ENCODE measurements around the gene FOXP1. TPM values are rescaled to one million over a fixed set of nuclear protein-coding genes. Genes with fewer than 3 reads are reported as not detected.

Gene FOXP1
- total RNA-seq, 2 donors from 2014 or later, result 59.7 to 65.4 TPM

- no peaks in the 10 kb centered on the region for H3K9me3 Mint-ChIP-seq
- H3K4me3 Mint-ChIP-seq, result no peak overlapping the region
- no peaks in the 10 kb centered on the region for H3K27me3 Mint-ChIP-seq
- ATAC-seq (peak; percentile 66 to 72), DNase-seq (ENCODE audit: low spot score) (no peak)
- H3K27ac Mint-ChIP-seq, result no peak overlapping the region
- no peaks in the 10 kb centered on the region for H3K36me3 Mint-ChIP-seq
- H3K4me1 Mint-ChIP-seq (ENCODE audit: low read depth in 2 of 2), result peaks cover 30 to 48% of the 10 kb centered on the region in 2 donors
Observed at GRCh38 chr3:71062952-71063772, 520.4 kb downstream of the FOXP1 start.

GRCh38 chr3:71062037-71062932 is 521.2 kb downstream of the FOXP1 start:
- Mint-ChIP-seq H3K27ac (no peak overlapping the region), H3K9me3 (no peaks in the 10 kb centered on the region), H3K4me3 (no peak overlapping the region), H3K36me3 (no peaks in the 10 kb centered on the region), H3K4me1 (ENCODE audit: low read depth in 2 of 2) (peaks cover 34 to 45% of the 10 kb centered on the region in 2 donors), H3K27me3 (no peaks in the 10 kb centered on the region)
- no peak for ATAC-seq
- DNase-seq (ENCODE audit: low spot score), result no peak

- ATAC-seq, result no peak
- peaks cover 29 to 43% of the 10 kb centered on the region in 2 donors for H3K4me1 Mint-ChIP-seq (ENCODE audit: low read depth in 2 of 2)
- no peak overlapping the region for H3K27ac Mint-ChIP-seq
- no peak overlapping the region for H3K4me3 Mint-ChIP-seq
- DNase-seq (ENCODE audit: low spot score), result no peak
- H3K27me3 Mint-ChIP-seq, result no peaks in the 10 kb centered on the region
- no peaks in the 10 kb centered on the region for H3K36me3 Mint-ChIP-seq
- no peaks in the 10 kb centered on the region for H3K9me3 Mint-ChIP-seq
Observed at GRCh38 chr3:71061581-71061980, 521.9 kb downstream of the FOXP1 start.

GRCh38 chr3:71061037-71061436 is 522.5 kb downstream of the FOXP1 start:
- no peaks in the 10 kb centered on the region for H3K27me3 Mint-ChIP-seq
- peaks cover 27 to 41% of the 10 kb centered on the region in 2 donors for H3K4me1 Mint-ChIP-seq (ENCODE audit: low read depth in 2 of 2)
- H3K36me3 Mint-ChIP-seq, result no peaks in the 10 kb centered on the region
- ATAC-seq, result no peak
- no peak overlapping the region for H3K4me3 Mint-ChIP-seq
- no peak overlapping the region for H3K27ac Mint-ChIP-seq
- DNase-seq (ENCODE audit: low spot score), result no peak
- no peaks in the 10 kb centered on the region for H3K9me3 Mint-ChIP-seq

- H3K4me3 Mint-ChIP-seq, result no peak overlapping the region
- H3K4me1 Mint-ChIP-seq (ENCODE audit: low read depth in 2 of 2), result peaks cover 23 to 40% of the 10 kb centered on the region in 2 donors
- DNase-seq (ENCODE audit: low spot score) (no peak), ATAC-seq (no peak)
- no peak overlapping the region for H3K27ac Mint-ChIP-seq
- no peaks in the 10 kb centered on the region for H3K36me3 Mint-ChIP-seq
- H3K9me3 Mint-ChIP-seq, result no peaks in the 10 kb centered on the region
- no peaks in the 10 kb centered on the region for H3K27me3 Mint-ChIP-seq
Observed at GRCh38 chr3:71060536-71060935, 523.0 kb downstream of the FOXP1 start.

GRCh38 chr3:71057526-71057894 is 526.0 kb downstream of the FOXP1 start:
- Mint-ChIP-seq H3K4me1 (ENCODE audit: low read depth in 2 of 2) (peaks cover 49 to 54% of the 10 kb centered on the region in 2 donors), H3K27ac (peak overlapping the region; percentile 70 to 76), H3K9me3 (no peaks in the 10 kb centered on the region), H3K4me3 (peak overlapping the region; percentile 58), H3K36me3 (no peaks in the 10 kb centered on the region), H3K27me3 (no peaks in the 10 kb centered on the region)
- peak in 1 of 2 donors; percentile 67 for ATAC-seq
- DNase-seq (ENCODE audit: low spot score), result no peak

GRCh38 chr3:71056327-71056726 is 527.2 kb downstream of the FOXP1 start:
- H3K27me3 Mint-ChIP-seq, result no peaks in the 10 kb centered on the region
- DNase-seq (ENCODE audit: low spot score) (no peak), ATAC-seq (no peak)
- H3K4me3 Mint-ChIP-seq, result no peak overlapping the region
- peak overlapping the region; percentile 70 to 76 for H3K27ac Mint-ChIP-seq
- H3K9me3 Mint-ChIP-seq, result no peaks in the 10 kb centered on the region
- peaks cover 6% of the 10 kb centered on the region for H3K36me3 Mint-ChIP-seq
- peaks cover 44 to 58% of the 10 kb centered on the region in 2 donors for H3K4me1 Mint-ChIP-seq (ENCODE audit: low read depth in 2 of 2)

GRCh38 chr3:71055257-71056001 is 528.1 kb downstream of the FOXP1 start:
- H3K36me3 Mint-ChIP-seq, result peaks cover 9% of the 10 kb centered on the region
- DNase-seq (ENCODE audit: low spot score) (no peak), ATAC-seq (no peak)
- H3K4me3 Mint-ChIP-seq, result no peak overlapping the region
- no peaks in the 10 kb centered on the region for H3K9me3 Mint-ChIP-seq
- H3K27me3 Mint-ChIP-seq, result no peaks in the 10 kb centered on the region
- peaks cover 44 to 67% of the 10 kb centered on the region in 2 donors for H3K4me1 Mint-ChIP-seq (ENCODE audit: low read depth in 2 of 2)
- H3K27ac Mint-ChIP-seq, result peak overlapping the region in 1 of 2 donors; percentile 76

GRCh38 chr3:71054312-71054711 is 529.2 kb downstream of the FOXP1 start:
- Mint-ChIP-seq H3K36me3 (peaks cover 9% of the 10 kb centered on the region), H3K27me3 (no peaks in the 10 kb centered on the region), H3K9me3 (no peaks in the 10 kb centered on the region), H3K4me1 (ENCODE audit: low read depth in 2 of 2) (peaks cover 49 to 75% of the 10 kb centered on the region in 2 donors), H3K27ac (peak overlapping the region in 1 of 2 donors; percentile 76), H3K4me3 (no peak overlapping the region)
- DNase-seq (ENCODE audit: low spot score) (no peak), ATAC-seq (no peak)

- H3K4me3 Mint-ChIP-seq, result no peak overlapping the region
- peaks cover 9% of the 10 kb centered on the region for H3K36me3 Mint-ChIP-seq
- H3K4me1 Mint-ChIP-seq (ENCODE audit: low read depth in 2 of 2), result peaks cover 55 to 79% of the 10 kb centered on the region in 2 donors
- DNase-seq (ENCODE audit: low spot score) (no peak), ATAC-seq (no peak)
- H3K27ac Mint-ChIP-seq, result peak overlapping the region in 1 of 2 donors; percentile 8
- no peaks in the 10 kb centered on the region for H3K9me3 Mint-ChIP-seq
- no peaks in the 10 kb centered on the region for H3K27me3 Mint-ChIP-seq
Observed at GRCh38 chr3:71053495-71053894, 530.0 kb downstream of the FOXP1 start.

GRCh38 chr3:71052716-71053115 is 530.8 kb downstream of the FOXP1 start:
- Mint-ChIP-seq H3K9me3 (no peaks in the 10 kb centered on the region), H3K27me3 (no peaks in the 10 kb centered on the region)
- ATAC-seq, result no peak

GRCh38 chr3:71051893-71052687 is 531.4 kb downstream of the FOXP1 start:
- Mint-ChIP-seq H3K9me3 (no peaks in the 10 kb centered on the region), H3K4me3 (no peak overlapping the region), H3K27ac (no peak overlapping the region), H3K36me3 (peaks cover 9% of the 10 kb centered on the region), H3K4me1 (ENCODE audit: low read depth in 2 of 2) (peaks cover 62 to 77% of the 10 kb centered on the region in 2 donors), H3K27me3 (no peaks in the 10 kb centered on the region)
- ATAC-seq (no peak), DNase-seq (ENCODE audit: low spot score) (no peak)

More at GRCh38 chr3:71052716-71053115, 530.8 kb downstream of the FOXP1 start:
- peaks cover 9% of the 10 kb centered on the region for H3K36me3 Mint-ChIP-seq
- no peak for DNase-seq (ENCODE audit: low spot score)
- peaks cover 57 to 78% of the 10 kb centered on the region in 2 donors for H3K4me1 Mint-ChIP-seq (ENCODE audit: low read depth in 2 of 2)
- peak overlapping the region in 1 of 2 donors; percentile 8 for H3K27ac Mint-ChIP-seq
- no peak overlapping the region for H3K4me3 Mint-ChIP-seq

GRCh38 chr3:71051259-71051595 is 532.3 kb downstream of the FOXP1 start:
- DNase-seq (ENCODE audit: low spot score) (no peak), ATAC-seq (no peak)
- Mint-ChIP-seq H3K36me3 (peaks cover 9% of the 10 kb centered on the region), H3K4me3 (peak overlapping the region; percentile 49), H3K27me3 (no peaks in the 10 kb centered on the region), H3K9me3 (no peaks in the 10 kb centered on the region), H3K4me1 (ENCODE audit: low read depth in 2 of 2) (peaks cover 62 to 80% of the 10 kb centered on the region in 2 donors), H3K27ac (peak overlapping the region; percentile 85 to 87)

Data from natural killer cell treated with Interleukin-12 subunit alpha and Interleukin-12 subunit beta and Interleukin-15 and Interleukin-18, amount 100 ng/mL, for 72 hours (primary cell).